ENCODE data around the gene SMIM43. TPM values are rescaled to one million over a fixed set of nuclear protein-coding genes. Genes with fewer than 3 reads are reported as not detected.

Gene SMIM43
- total RNA-seq, 2 donors from 2014 or later: not detected

- no peak for TF ChIP-seq CTCF (IDR thresholded peaks at IDR 0.05)
Observed at GRCh38 chr4:121776610-121777401, 11.8 kb upstream of the SMIM43 start.

GRCh38 chr4:121773883-121774282 lies 8.9 kb upstream of the SMIM43 start:
- DNase-seq (ENCODE audit: low spot score) (no peak), ATAC-seq (ENCODE audit: insufficient number of reproducible peaks, low FRiP score, low read depth) (no peak)
- no peaks in the 10 kb centered on the region for H3K4me1 ChIP-seq (ENCODE audit: control insufficient read depth in 1 of 2, low read depth in 2 of 2)
- H3K4me3 ChIP-seq: no peak overlapping the region
- no peaks in the 10 kb centered on the region for H3K9me3 ChIP-seq
- no peak overlapping the region for H3K27ac ChIP-seq
- no peak for TF ChIP-seq CTCF (IDR thresholded peaks at IDR 0.05)
- H3K36me3 ChIP-seq: no peaks in the 10 kb centered on the region
- no peaks in the 10 kb centered on the region for H3K27me3 ChIP-seq (replicated peaks; ENCODE audit: insufficient read depth)

More at GRCh38 chr4:121776610-121777401, 11.8 kb upstream of the SMIM43 start:
- H3K27ac ChIP-seq: no peak overlapping the region
- H3K4me3 ChIP-seq: no peak overlapping the region
- H3K27me3 ChIP-seq (replicated peaks; ENCODE audit: insufficient read depth): no peaks in the 10 kb centered on the region
- DNase-seq (ENCODE audit: low spot score) (no peak), ATAC-seq (ENCODE audit: insufficient number of reproducible peaks, low FRiP score, low read depth) (no peak)
- H3K4me1 ChIP-seq (ENCODE audit: control insufficient read depth in 1 of 2, low read depth in 2 of 2): no peaks in the 10 kb centered on the region
- H3K36me3 ChIP-seq: no peaks in the 10 kb centered on the region
- H3K9me3 ChIP-seq: no peaks in the 10 kb centered on the region

- ATAC-seq (ENCODE audit: insufficient number of reproducible peaks, low FRiP score, low read depth): no peak
- no peak for TF ChIP-seq CTCF (IDR thresholded peaks at IDR 0.05)
Observed at GRCh38 chr4:121771869-121772268, 6.9 kb upstream of the SMIM43 start.

GRCh38 chr4:121769341-121769740 lies 4.4 kb upstream of the SMIM43 start:
- Histone ChIP-seq H3K36me3 (no peaks in the 10 kb centered on the region), H3K27me3 (replicated peaks; ENCODE audit: insufficient read depth) (no peaks in the 10 kb centered on the region), H3K9me3 (no peaks in the 10 kb centered on the region), H3K4me1 (ENCODE audit: control insufficient read depth in 1 of 2, low read depth in 2 of 2) (peaks cover 5 to 10% of the 10 kb centered on the region in 2 donors), H3K27ac (no peak overlapping the region), H3K4me3 (no peak overlapping the region)
- ATAC-seq (ENCODE audit: insufficient number of reproducible peaks, low FRiP score, low read depth) (no peak), DNase-seq (ENCODE audit: low spot score) (no peak)
- no peak for TF ChIP-seq CTCF (IDR thresholded peaks at IDR 0.05)

More at GRCh38 chr4:121771869-121772268, 6.9 kb upstream of the SMIM43 start:
- H3K4me1 ChIP-seq (ENCODE audit: control insufficient read depth in 1 of 2, low read depth in 2 of 2): no peaks in the 10 kb centered on the region
- no peaks in the 10 kb centered on the region for H3K27me3 ChIP-seq (replicated peaks; ENCODE audit: insufficient read depth)
- H3K27ac ChIP-seq: no peak overlapping the region
- H3K36me3 ChIP-seq: no peaks in the 10 kb centered on the region
- H3K4me3 ChIP-seq: no peak overlapping the region
- DNase-seq (ENCODE audit: low spot score): no peak
- no peaks in the 10 kb centered on the region for H3K9me3 ChIP-seq

GRCh38 chr4:121767166-121767565 lies 2.2 kb upstream of the SMIM43 start:
- no peaks in the 10 kb centered on the region for H3K9me3 ChIP-seq

More at GRCh38 chr4:121767166-121767565, 2.2 kb upstream of the SMIM43 start:
- Histone ChIP-seq H3K4me3 (no peak overlapping the region), H3K36me3 (no peaks in the 10 kb centered on the region), H3K27ac (no peak overlapping the region), H3K27me3 (replicated peaks; ENCODE audit: insufficient read depth) (no peaks in the 10 kb centered on the region), H3K4me1 (ENCODE audit: control insufficient read depth in 1 of 2, low read depth in 2 of 2) (peaks cover 5 to 11% of the 10 kb centered on the region in 2 donors)
- no peak for ATAC-seq (ENCODE audit: insufficient number of reproducible peaks, low FRiP score, low read depth)
- no peak for DNase-seq (ENCODE audit: low spot score)
- no peak for TF ChIP-seq CTCF (IDR thresholded peaks at IDR 0.05)

Measured in thoracic aorta (tissue), 2 donors.